WTC11 (cell line): Measurements from ENCODE around the gene SLIT3. TPM values are rescaled to one million over a fixed set of nuclear protein-coding genes. Genes with fewer than 3 reads are reported as not detected.

Experiments
- ATAC-seq: fragments of 200-7000 bp; cut with Tn5 transposase; 2 replicates; pipeline ENCODE4 v1.10.0; 2021; ENCODE audit warnings: mild to moderate bottlenecking, moderate library complexity
- CTCF ChIA-PET: fragments of 300-600 bp; sonication (Branson Sonifier 250); formaldehyde crosslinking; loops from one replicate; lab custom pipeline; 2021; ENCODE audit warnings: antibody characterized with exemption; lab: Charles Lee
- POLR2A ChIA-PET: fragments of 350-600 bp; sonication (Branson Sonifier 250); formaldehyde crosslinking; loops from one replicate; lab custom pipeline; 2021; ENCODE audit warnings: antibody characterized with exemption; lab: Charles Lee
- DNase-seq: peaks from one replicate; pipeline ENCODE4 v3.0.0; 2021; ENCODE audit warnings: low spot score
- H3K27ac Mint-ChIP-seq: 2 replicates; pipeline ENCODE4 v1.8.0; 2021; ENCODE audit warnings: mixed read lengths
- H3K27me3 Mint-ChIP-seq: 2 replicates; pipeline ENCODE4 v1.8.0; 2021; ENCODE audit warnings: low read depth, mild to moderate bottlenecking, moderate library complexity, mixed read lengths
- H3K36me3 Mint-ChIP-seq: 2 replicates; pipeline ENCODE4 v1.8.0; 2021; ENCODE audit warnings: mixed read lengths
- H3K4me1 Mint-ChIP-seq: 2 replicates; pipeline ENCODE4 v1.8.0; 2022; ENCODE audit warnings: mixed read lengths
- H3K4me3 Mint-ChIP-seq: 2 replicates; pipeline ENCODE4 v1.8.0; 2021; ENCODE audit warnings: mild to moderate bottlenecking, moderate library complexity, mixed read lengths
- H3K9me3 Mint-ChIP-seq: 2 replicates; pipeline ENCODE4 v1.8.0; 2021; ENCODE audit warnings: mixed read lengths
- CBFB ChIP-seq: sonication (generic); formaldehyde crosslinking; IDR thresholded peaks from 2 replicates; pipeline ENCODE4 v1.8.1; 2022; ENCODE audit warnings: mild to moderate bottlenecking, low read depth, missing genetic modification reagents
- EMX1 ChIP-seq: fragments of 250-450 bp; sonication (Bioruptor Pico); IDR thresholded peaks from 2 replicates; pipeline ENCODE4 v1.8.0; 2021; ENCODE audit warnings: mild to moderate bottlenecking
- ETV6 ChIP-seq: sonication (generic); formaldehyde crosslinking; IDR thresholded peaks from 2 replicates; pipeline ENCODE4 v1.8.1; 2022; ENCODE audit warnings: mild to moderate bottlenecking, missing genetic modification reagents
- FOXJ3 ChIP-seq: sonication (generic); formaldehyde crosslinking; IDR thresholded peaks from 2 replicates; pipeline ENCODE4 v1.9.0; 2021; ENCODE audit warnings: missing genetic modification reagents, mild to moderate bottlenecking, borderline replicate concordance
- IRF1 ChIP-seq: sonication (generic); formaldehyde crosslinking; IDR thresholded peaks from 2 replicates; pipeline ENCODE4 v1.8.0; 2023; ENCODE audit warnings: missing genetic modification reagents
- JAZF1 ChIP-seq: fragments of 250-450 bp; sonication (Bioruptor Pico); IDR thresholded peaks from 2 replicates; pipeline ENCODE4 v1.9.0; 2021; ENCODE audit warnings: moderate library complexity, mild to moderate bottlenecking, inconsistent platforms
- PRDM15 ChIP-seq: sonication (generic); formaldehyde crosslinking; IDR thresholded peaks from 2 replicates; pipeline ENCODE4 v1.8.0; 2022; ENCODE audit warnings: missing genetic modification reagents
- PRRX2 ChIP-seq: fragments of 250-450 bp; sonication (Bioruptor Pico); IDR thresholded peaks from 2 replicates; pipeline ENCODE4 v1.8.0; 2021; ENCODE audit warnings: mild to moderate bottlenecking
- SMAD3 ChIP-seq: sonication (generic); formaldehyde crosslinking; IDR thresholded peaks from 2 replicates; pipeline ENCODE4 v1.8.0; 2022; ENCODE audit warnings: missing genetic modification reagents, mild to moderate bottlenecking, borderline replicate concordance
- ZBTB21 ChIP-seq: sonication (generic); formaldehyde crosslinking; IDR thresholded peaks from 2 replicates; pipeline ENCODE4 v1.8.1; 2023; ENCODE audit warnings: mild to moderate bottlenecking, missing genetic modification reagents, borderline replicate concordance
- ZNF121 ChIP-seq: sonication (generic); formaldehyde crosslinking; IDR thresholded peaks from 2 replicates; pipeline ENCODE4 v1.8.0; 2023; ENCODE audit warnings: missing genetic modification reagents
- ZNF219 ChIP-seq: sonication (generic); formaldehyde crosslinking; IDR thresholded peaks from 2 replicates; pipeline ENCODE4 v1.8.0; 2023; ENCODE audit warnings: missing genetic modification reagents, mild to moderate bottlenecking, borderline replicate concordance
- ZNF281 ChIP-seq: sonication (generic); formaldehyde crosslinking; IDR thresholded peaks from 2 replicates; pipeline ENCODE4 v1.8.0; 2023; ENCODE audit warnings: mild to moderate bottlenecking, missing genetic modification reagents
- ZNF396 ChIP-seq: fragments of 250-450 bp; sonication (Bioruptor Pico); IDR thresholded peaks from 2 replicates; pipeline ENCODE4 v1.8.0; 2021; ENCODE audit warnings: mild to moderate bottlenecking, moderate library complexity, borderline replicate concordance
- total RNA-seq: library from RNA; stranded (reverse); gene quantifications from 3 replicates; pipeline ENCODE4 v1.2.3, GENCODE V29; 2021
- TF ChIP-seq, protein P1 (sequence below): sonication (generic); formaldehyde crosslinking; IDR thresholded peaks from 2 replicates; pipeline ENCODE4 v1.8.1; 2023; ENCODE audit warnings: mild to moderate bottlenecking, missing genetic modification reagents
- TF ChIP-seq, protein P2 (sequence below): sonication (generic); formaldehyde crosslinking; IDR thresholded peaks from 2 replicates; pipeline ENCODE4 v1.8.1; 2023; ENCODE audit warnings: mild to moderate bottlenecking, missing genetic modification reagents
- TF ChIP-seq, protein P3 (sequence below): fragments of 250-450 bp; sonication (Bioruptor Pico); IDR thresholded peaks from 2 replicates; pipeline ENCODE4 v1.9.0; 2021; ENCODE audit warnings: mild to moderate bottlenecking, borderline replicate concordance

Gene SLIT3
- total RNA-seq, 1 experiment from 2014 or later = 1.9 TPM

DNA sequence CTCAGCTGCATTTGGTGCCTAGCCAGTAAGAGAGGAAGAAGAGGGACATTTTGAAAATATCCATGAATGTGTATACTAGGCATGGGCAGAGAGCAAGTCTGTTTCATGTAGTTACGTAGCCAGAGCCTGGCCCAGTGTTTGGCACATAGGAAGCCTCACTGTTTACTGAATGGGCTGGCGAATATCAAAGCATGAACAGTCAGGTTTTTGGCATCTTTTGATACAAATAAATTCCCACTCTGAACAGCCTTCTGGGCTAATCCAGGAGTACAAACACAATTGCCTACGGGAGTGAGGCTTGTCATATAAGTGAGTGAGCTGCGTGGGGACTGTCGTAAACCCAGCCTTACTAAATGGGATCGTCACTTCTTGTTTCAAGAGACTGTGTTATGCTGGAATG is 468.6 kb downstream of the SLIT3 start:
- no peaks in the 10 kb centered on the region for H3K36me3 Mint-ChIP-seq
- no peak overlapping the region for H3K4me3 Mint-ChIP-seq
- ChIA-PET POLR2A (no interaction called here), CTCF (no interaction called here)
- no peak for TF ChIP-seq ZBTB21 (CRISPR knock-in tag)
- TF ChIP-seq, protein P1, sequence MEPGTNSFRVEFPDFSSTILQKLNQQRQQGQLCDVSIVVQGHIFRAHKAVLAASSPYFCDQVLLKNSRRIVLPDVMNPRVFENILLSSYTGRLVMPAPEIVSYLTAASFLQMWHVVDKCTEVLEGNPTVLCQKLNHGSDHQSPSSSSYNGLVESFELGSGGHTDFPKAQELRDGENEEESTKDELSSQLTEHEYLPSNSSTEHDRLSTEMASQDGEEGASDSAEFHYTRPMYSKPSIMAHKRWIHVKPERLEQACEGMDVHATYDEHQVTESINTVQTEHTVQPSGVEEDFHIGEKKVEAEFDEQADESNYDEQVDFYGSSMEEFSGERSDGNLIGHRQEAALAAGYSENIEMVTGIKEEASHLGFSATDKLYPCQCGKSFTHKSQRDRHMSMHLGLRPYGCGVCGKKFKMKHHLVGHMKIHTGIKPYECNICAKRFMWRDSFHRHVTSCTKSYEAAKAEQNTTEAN (CRISPR knock-in tag) = no peak
- no peak for TF ChIP-seq ZNF281 (CRISPR knock-in tag)
- TF ChIP-seq PRRX2 (CRISPR knock-in tag) = no peak
- TF ChIP-seq, protein P2, sequence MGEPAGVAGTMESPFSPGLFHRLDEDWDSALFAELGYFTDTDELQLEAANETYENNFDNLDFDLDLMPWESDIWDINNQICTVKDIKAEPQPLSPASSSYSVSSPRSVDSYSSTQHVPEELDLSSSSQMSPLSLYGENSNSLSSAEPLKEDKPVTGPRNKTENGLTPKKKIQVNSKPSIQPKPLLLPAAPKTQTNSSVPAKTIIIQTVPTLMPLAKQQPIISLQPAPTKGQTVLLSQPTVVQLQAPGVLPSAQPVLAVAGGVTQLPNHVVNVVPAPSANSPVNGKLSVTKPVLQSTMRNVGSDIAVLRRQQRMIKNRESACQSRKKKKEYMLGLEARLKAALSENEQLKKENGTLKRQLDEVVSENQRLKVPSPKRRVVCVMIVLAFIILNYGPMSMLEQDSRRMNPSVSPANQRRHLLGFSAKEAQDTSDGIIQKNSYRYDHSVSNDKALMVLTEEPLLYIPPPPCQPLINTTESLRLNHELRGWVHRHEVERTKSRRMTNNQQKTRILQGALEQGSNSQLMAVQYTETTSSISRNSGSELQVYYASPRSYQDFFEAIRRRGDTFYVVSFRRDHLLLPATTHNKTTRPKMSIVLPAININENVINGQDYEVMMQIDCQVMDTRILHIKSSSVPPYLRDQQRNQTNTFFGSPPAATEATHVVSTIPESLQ = no peak
- TF ChIP-seq SMAD3 = no peak
- TF ChIP-seq ETV6 (CRISPR knock-in tag) = no peak
- TF ChIP-seq CBFB (CRISPR knock-in tag) = no peak
- TF ChIP-seq ZNF396 (CRISPR knock-in tag) = no peak
- TF ChIP-seq PRDM15 = no peak
- TF ChIP-seq ZNF121 (CRISPR knock-in tag) = no peak
- no peak for ATAC-seq
- no peak overlapping the region for H3K27ac Mint-ChIP-seq
- H3K27me3 Mint-ChIP-seq = peaks cover 93% of the 10 kb centered on the region
- no peaks in the 10 kb centered on the region for H3K9me3 Mint-ChIP-seq
- DNase-seq = no peak
- H3K4me1 Mint-ChIP-seq = peaks cover 26% of the 10 kb centered on the region

DNA sequence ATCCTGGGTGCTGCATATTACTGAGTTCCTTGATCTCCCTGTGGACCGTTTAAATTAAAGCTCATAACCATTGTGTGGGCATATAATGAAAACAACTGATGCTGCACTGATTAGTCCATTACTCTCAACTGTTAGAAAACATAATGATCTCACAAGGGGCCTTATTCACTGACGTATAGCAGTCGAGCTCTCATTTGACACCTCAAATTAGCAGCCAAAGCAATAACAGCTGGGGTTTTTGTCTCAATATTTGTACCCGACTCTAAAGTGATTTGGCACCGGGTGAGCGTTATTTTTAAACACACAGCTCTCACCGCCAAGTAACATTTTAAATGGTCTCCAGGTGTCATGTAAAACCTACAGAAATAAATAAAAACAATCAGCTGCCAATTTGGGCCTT is 469.6 kb downstream of the SLIT3 start:
- Mint-ChIP-seq H3K36me3 (no peaks in the 10 kb centered on the region), H3K4me3 (no peak overlapping the region), H3K27ac (no peak overlapping the region), H3K27me3 (peaks cover 89% of the 10 kb centered on the region), H3K4me1 (peaks cover 30% of the 10 kb centered on the region), H3K9me3 (no peaks in the 10 kb centered on the region)
- ChIA-PET POLR2A (no interaction called here), CTCF (interaction anchor here (0.5 to 1.0 kb wide), 2 partner anchors 43 to 50 kb away, joined by 3 to 4 read pairs; no protein-coding TSS in a partner anchor)
- DNase-seq (no peak), ATAC-seq (no peak)
- TF ChIP-seq ZNF219 (CRISPR knock-in tag) (no peak), IRF1 (CRISPR knock-in tag) (no peak), SMAD3 (no peak), FOXJ3 (CRISPR knock-in tag) (no peak), EMX1 (CRISPR knock-in tag) (no peak), JAZF1 (CRISPR knock-in tag) (no peak)
- TF ChIP-seq, protein P2 = no peak
- TF ChIP-seq, protein P3, sequence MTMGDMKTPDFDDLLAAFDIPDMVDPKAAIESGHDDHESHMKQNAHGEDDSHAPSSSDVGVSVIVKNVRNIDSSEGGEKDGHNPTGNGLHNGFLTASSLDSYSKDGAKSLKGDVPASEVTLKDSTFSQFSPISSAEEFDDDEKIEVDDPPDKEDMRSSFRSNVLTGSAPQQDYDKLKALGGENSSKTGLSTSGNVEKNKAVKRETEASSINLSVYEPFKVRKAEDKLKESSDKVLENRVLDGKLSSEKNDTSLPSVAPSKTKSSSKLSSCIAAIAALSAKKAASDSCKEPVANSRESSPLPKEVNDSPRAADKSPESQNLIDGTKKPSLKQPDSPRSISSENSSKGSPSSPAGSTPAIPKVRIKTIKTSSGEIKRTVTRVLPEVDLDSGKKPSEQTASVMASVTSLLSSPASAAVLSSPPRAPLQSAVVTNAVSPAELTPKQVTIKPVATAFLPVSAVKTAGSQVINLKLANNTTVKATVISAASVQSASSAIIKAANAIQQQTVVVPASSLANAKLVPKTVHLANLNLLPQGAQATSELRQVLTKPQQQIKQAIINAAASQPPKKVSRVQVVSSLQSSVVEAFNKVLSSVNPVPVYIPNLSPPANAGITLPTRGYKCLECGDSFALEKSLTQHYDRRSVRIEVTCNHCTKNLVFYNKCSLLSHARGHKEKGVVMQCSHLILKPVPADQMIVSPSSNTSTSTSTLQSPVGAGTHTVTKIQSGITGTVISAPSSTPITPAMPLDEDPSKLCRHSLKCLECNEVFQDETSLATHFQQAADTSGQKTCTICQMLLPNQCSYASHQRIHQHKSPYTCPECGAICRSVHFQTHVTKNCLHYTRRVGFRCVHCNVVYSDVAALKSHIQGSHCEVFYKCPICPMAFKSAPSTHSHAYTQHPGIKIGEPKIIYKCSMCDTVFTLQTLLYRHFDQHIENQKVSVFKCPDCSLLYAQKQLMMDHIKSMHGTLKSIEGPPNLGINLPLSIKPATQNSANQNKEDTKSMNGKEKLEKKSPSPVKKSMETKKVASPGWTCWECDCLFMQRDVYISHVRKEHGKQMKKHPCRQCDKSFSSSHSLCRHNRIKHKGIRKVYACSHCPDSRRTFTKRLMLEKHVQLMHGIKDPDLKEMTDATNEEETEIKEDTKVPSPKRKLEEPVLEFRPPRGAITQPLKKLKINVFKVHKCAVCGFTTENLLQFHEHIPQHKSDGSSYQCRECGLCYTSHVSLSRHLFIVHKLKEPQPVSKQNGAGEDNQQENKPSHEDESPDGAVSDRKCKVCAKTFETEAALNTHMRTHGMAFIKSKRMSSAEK (CRISPR knock-in tag) = no peak
